HG03066 (cell line): ENCODE data around the gene SEC22C.
"Not testable (repeated sequence)": the region's sequence is repeated elsewhere in the genome, so short reads cannot be mapped to it uniquely, and the experiment has no call there.

Experiments used
- ATAC-seq: cut with Tn5 transposase; IDR thresholded peaks from one replicate; pipeline ENCODE4 v1.9.1; 2021; ENCODE audit warnings: low read depth; ENCODE audit not compliant: unreplicated experiment

SEC22C gene, protein sequence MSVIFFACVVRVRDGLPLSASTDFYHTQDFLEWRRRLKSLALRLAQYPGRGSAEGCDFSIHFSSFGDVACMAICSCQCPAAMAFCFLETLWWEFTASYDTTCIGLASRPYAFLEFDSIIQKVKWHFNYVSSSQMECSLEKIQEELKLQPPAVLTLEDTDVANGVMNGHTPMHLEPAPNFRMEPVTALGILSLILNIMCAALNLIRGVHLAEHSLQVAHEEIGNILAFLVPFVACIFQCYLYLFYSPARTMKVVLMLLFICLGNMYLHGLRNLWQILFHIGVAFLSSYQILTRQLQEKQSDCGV

DNA sequence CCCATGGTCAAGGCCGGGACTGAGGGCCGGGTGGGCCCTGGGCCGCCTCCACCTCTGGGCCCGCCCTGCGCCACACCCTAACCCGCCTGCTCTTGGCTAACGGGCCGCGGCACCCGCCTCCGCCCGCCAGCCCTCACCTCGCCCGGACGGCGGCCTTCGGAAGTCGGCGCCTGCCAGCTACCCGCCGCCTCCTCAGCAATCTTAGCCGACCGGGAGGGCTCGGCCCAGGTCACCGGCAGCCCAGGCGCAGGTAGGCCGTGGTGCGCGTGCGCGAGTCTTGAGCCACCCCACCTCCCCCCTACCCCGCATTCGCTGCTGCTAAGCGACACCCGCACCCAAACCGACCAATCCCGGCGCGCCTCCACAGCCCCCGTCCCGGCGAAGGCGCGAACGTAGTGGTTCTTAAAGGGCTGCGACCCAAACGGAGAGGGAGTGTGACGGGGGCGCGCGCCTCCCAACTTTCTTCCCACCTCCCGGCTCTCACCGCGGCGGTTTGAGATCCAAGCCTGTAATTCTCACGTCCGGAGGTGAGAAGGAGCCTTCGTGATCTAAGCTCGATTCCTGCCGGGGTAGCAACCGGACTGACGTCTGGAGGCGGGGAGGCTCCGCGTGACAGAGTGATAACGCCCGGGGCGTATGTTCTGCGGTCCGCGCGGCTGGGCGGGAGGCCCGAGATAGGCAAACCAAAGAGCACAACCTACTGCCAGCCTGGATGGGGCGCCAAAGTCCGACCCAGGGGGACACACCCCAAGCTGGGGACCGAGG lies at the start of gene SEC22C:
SEC22C (minus strand) TSS at position 259 of the 765 bp plus-strand sequence. CDS start 12,921 bp downstream, outside the sequence.
- peak; percentile 93 for ATAC-seq

DNA sequence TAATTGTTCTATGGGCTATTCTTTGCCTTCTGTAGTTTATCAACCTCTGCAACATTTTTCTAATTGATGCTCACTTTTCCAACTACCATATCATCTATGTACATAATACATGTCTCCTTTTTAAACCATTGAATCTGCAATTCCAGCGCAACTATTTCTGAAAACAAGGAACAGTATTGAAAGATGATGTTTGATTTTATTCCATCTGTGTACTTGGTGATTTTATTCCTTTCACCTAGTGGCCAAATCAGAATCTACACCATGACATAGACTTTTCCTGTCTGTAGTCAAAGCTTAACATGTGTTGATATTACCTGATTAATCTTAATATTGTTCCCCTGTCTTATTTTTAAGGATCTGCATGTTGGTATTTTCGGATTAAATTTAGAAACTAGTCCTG lies 31.7 kb upstream of the SEC22C start:
- ATAC-seq = no peak

DNA sequence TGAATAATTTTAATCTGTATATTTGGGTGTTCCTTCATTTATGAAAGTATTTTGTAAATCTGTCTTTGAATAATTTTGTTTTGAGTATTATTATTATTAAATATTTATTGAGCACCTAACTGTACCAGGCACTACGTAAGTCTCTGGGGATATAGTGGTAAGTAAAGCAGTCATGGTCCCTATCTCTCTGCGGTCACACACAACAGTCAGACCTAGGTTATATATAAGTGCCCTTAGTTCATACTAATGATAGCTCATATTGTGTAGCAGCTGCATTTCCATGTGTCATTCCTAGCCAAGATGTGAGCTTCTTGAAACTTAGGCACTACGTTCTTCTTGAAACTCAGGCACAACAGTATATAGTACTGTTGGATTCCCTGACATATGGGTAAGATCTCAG lies 31.2 kb upstream of the SEC22C start:
- no peak for ATAC-seq

DNA sequence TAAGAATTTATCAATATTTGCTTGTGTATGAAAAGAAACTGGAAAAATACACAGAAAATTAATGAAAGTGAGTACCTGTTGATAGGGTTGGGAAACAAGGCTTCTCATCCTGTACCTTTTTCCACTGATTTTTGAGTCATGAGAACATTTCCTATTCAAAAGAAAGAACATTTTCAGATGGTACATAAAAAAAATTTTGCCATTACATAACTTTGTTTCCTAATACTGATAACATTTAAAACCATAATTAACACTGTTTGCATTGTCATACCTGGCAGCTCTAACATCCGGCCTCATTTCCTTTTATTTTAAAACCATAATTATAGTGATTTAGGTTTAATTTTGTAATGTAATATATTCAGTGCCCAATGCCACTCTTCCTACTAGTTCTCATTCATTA lies 30.4 kb upstream of the SEC22C start:
- no peak for ATAC-seq

DNA sequence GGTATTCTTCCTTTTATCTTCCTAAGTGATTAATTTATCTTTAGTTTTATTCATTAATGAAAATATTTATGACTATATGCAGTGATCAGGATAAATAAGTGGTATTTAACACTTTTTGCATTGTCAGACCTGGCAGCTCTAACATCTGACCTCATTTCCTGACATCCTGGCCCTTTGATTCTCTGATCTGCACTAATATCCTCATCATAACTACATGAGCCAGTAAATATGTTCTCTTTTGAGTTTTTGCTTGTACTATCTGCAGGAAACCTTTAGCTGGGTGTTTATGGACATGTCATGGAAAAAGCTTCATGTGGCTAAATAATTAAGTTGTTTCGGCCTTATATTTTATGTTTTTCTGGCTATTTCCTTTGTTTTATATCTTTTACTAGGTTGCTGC lies 29.2 kb upstream of the SEC22C start:
- no peak for ATAC-seq

DNA sequence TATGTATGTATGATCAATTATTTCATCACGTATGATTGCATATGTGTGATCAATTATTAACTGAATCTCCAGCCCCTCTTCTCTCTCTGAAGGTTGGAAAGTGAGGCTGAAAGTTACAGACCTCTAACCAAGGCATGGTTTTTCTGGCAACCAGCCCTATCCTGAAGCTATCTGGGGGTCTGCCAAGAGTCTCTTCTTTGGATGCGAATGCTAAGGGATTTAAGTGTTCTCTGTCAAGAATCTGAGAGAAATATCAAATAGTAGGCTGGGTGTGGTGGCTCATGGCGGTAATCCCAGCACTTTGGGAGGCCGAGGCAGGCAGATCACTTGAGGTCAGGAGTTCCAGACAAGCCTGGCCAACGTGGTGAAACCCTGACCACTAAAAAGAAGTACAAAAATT lies 26.8 kb upstream of the SEC22C start:
- no peak for ATAC-seq

DNA sequence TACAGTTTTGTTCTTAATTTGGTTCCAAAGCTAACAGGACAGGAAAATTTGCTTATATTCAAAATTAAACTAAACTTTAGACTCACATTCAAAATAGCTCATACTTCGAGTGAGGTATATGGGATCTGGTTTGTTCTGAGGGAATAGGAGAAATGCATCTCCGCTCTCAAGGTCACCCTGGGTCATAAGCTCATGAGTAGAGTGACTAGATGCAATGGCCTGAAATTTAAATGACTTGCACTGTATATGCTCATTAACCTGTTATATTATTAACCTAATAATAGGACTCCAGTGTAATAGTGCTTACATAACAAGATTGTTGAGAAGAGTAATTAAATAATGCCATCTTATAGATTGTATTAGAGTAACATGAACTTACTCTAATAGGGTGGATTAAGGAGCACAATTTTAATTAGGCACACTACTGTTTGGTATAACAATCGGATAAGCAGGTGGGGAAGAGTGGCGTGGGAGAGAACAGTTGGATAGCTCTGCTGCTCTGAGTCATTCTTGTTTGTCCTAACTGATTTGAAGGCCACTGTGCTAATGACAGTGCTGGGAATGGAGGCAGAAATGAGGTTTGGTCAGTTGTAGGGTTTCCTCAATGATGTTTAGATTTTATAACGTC lies 23.9 kb upstream of the SEC22C start:
- no peak for ATAC-seq

- no peak for ATAC-seq
Observed at GRCh38 chr3:42602961-42603360, 21.2 kb upstream of the SEC22C start.

DNA sequence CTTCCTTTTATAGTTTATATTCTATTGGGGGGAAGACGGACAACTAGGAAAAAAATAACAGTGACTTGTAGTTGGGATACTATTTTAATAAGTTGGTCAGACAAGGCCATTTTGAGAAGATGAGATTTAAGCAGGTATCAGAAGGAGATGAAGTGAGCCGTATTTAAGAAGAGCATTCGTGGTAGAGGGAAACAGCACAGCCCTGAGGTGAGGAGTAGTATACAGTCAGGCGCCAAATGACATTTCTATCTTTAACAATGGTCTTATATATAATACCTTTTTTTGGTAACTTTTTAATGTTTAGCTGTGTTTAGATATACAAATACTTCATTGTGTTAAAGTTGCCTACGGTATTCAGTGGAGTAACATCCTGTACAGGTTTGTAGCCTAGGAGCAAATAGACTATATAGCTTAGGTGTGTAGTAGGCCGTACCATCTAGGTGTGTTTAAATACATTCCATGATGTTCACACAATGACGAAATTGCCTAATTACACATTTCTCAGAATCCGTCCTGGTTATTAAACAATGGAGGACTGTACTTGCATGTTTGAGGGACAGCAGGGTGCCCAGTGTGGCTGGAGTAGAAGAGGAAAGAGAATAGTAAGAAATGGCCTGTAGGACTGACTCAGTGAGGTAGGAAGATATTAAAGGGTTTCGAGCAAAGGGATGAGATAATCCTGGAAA lies 20.3 kb upstream of the SEC22C start:
- ATAC-seq = no peak

GRCh38 chr3:42600958-42601675 lies 19.4 kb upstream of the SEC22C start:
- peak; percentile 36 for ATAC-seq

DNA sequence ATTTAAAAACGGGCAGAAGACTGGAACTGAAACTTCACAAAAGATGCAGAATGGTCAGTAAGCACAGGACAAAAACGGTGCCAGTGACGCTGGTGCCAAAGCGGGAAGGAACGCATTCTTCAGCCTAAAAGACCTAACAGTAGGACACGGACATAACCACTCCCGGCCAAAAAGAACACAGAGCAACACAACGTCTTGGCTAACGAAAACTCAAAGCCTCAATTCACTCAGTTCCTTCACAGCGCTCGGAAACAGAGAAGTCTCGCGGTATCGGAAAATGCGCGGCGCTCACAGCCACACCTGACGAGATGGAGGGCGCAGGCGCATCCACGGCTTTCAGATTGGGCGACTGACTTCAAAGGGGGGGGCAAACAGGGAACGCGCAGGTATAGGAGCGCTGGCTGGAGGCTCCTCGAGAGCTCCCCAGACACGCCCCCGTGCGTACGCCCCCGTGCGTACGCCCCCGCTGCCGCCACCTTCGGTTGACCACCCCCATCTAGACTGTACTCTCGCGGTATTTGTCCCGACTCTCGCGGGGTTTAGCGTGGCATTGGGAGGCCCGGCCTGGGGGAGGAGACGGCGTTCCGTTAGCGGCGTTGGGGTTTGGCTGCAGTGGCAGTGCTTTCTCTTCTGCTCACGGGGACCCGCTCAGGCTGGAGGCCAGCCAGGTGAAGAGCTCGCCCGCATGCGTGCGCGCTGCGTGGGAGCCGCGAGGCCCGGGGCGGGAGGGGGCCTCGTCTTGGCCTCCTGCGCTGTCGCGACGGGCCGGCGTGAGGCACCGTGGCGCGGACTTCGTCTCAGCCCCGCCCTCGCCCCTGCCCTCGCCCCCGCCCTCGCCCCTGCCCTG lies 18.6 kb upstream of the SEC22C start, which contains the start of gene NKTR:
NKTR (plus strand) TSS at position 576 of the 847 bp plus-strand sequence. CDS start 321 bp downstream, outside the sequence.
- peak; percentile 78 for ATAC-seq

GRCh38 chr3:42597098-42597497 lies 15.3 kb upstream of the SEC22C start:
- not testable (repeated sequence) for ATAC-seq

- ATAC-seq = no peak
Observed at GRCh38 chr3:42595682-42596081, 13.9 kb upstream of the SEC22C start.

DNA sequence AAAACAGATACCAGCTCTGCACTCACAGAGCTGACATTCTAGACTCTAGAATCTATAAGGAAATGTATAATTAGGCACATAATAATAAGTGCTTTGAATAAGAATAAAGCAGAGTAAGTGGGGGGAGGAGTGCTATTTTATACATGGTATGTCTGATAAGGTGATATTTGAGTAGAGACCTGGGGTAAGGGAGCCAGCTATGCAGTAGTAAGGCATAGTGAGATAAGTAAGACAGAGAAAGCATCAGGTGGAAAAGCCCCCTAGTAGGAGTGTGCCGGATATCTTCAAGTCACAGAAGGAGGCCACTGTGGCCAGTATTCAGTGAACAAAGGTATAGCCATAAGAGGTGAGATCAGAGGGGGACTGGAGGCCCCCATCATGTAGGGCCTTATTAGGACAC lies 11.9 kb upstream of the SEC22C start:
- ATAC-seq = no peak

- no peak for ATAC-seq
Observed at GRCh38 chr3:42591811-42592210, 10.0 kb upstream of the SEC22C start.

GRCh38 chr3:42590989-42591756 lies 9.4 kb upstream of the SEC22C start:
- ATAC-seq = no peak

DNA sequence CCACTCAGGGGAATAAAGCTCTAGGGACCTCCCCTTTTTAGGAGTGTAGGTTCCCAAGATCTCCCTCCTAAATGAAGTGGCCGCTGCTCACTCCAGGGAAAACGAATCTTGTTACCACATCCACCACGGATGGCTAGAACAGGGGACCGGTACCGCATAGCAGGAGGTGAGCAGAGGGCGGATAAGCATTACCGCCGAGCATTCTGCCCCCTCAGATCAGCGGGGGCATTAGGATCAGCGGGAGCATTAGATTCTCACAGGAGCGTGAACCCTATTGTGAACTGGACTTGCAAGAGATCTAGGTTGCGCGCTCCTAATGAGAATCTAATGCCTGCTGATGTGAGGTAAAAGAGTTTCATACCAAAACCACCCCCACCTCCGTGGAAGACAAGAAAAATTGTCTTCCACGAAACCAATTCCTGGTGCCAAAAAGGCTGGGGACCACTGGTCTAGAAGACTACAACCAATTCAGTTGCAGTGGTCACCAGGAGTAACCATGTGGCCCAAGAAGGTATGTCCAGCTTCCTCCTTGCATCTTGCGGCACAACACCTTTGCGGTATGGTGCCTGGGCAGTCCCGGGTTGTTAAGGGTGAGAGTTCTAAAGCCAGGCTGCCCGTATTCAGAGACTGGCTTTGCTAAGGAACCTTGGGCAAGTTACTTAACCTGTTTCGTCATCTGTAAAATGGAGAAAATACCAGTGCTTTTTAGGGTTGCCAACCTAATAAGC lies 7.8 kb upstream of the SEC22C start:
- ATAC-seq = no peak

DNA sequence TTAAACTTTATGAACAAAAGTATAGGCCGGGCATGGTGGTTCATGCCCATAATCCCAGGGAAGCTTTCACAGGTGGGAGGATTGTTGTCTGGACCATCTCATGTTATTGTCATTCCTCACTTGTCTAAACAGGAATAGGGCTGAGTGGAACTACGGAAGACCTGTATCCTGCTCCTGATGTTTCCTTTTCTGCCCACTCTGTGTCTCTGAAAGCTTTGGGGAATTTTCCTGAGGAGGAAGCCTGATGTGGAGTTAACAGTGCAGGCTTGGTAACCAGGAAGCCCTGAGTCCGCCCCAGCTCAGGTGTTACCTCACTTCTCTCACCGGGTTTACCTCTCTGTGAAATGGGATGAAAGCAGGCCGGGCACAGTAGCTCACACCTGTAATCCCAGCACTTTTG lies 6.9 kb upstream of the SEC22C start:
- no peak for ATAC-seq
